Hematopoietic multipotent progenitor cell (in vitro differentiated cells): ENCODE results near the gene SPIRE2. TPM values are rescaled to one million over a fixed set of nuclear protein-coding genes. Genes with fewer than 3 reads are reported as not detected.
"Not testable (repeated sequence)": the region's sequence is repeated elsewhere in the genome, so short reads cannot be mapped to it uniquely, and the experiment has no call there.

Experiments used
- DNase-seq, 3 donors: peaks; one replicate each; pipeline ENCODE4 v3.0.0-alpha.2; 2011 to 2015; ENCODE audit warnings: low read depth in 2 of 3, low spot score in 2 of 3
- total RNA-seq: library from RNA; depleted of rRNA; stranded (reverse); fragments of >200 nt; gene quantifications from one replicate; pipeline ENCODE4 v1.2.3, GENCODE V29; 2012

Gene SPIRE2
- total RNA-seq, 1 donor = 0.54 TPM

DNA sequence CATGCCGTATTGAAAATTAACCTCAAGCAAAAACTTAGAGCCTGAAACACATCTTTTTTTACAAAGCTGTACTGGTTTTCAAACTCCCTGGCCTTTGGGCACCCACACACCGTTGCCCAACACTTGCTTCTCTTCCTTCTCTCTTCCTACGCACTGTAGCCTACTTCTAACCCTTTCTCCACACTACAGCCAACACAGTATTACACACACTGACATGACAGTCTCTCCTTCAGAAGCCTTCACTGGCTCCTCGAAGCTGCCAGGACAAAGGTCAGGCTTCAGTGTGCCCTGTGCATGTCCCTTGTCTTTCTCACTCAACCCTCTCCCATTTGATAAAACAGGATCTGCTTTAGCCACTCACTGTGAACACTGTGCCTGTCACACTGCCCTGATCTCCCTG is 19.8 kb upstream of the SPIRE2 start:
- DNase-seq = no peak

DNA sequence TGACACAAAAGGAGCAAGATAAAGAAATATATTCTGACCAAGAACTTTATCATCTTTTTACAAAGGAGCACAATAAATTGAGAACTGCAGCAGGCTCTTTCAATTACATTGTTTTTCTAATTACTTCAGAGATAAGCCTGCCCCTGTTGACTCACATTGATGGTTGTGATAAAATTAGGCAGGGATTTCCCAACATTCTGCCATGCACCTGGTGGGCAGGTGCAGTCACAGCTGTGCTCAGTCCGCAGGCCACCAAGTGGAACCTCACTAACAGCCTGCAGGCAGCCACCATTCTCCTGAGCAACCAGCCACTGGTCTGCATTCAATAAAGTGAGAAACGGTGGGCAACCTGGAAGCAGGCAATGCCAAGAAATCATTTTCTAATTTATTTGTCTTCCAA is 17.0 kb upstream of the SPIRE2 start:
- no peak for DNase-seq

DNA sequence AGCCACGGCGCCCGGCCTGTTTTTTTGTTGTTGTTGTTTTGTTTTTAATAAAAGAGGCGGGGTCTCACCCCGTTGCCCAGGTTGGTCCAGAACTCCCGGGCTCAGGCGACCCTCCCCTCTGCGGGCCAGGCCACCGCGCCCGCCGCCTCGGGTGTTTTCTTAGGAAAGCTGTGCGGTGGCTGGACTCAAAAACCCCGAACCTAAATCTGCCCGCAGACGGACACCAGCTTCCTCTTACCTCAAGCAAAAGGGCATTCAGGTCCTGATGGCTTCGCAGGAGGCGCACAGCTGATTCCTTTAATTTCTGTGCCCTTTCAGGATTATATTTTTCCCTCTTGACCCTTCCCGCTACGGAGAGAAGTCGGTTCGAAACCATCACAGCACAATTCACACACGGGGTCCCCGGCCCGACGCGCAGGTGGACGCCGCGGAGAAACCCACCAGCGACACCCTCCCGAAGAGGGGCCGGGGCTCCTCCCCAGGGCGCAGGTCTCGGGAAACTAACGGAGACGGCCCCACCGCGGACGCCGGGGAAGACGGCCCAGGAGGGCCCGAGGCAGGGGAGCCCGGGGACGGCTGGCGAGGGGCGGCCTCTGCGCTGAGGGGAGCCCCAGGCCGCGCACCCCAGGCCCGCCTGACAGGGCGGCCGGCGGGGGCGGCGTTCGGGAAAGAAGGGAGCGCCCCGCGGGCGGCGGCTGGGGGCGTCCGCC is 12.5 kb upstream of the SPIRE2 start:
- DNase-seq = peak in 2 of 3 donors; percentile 1 to 24

DNA sequence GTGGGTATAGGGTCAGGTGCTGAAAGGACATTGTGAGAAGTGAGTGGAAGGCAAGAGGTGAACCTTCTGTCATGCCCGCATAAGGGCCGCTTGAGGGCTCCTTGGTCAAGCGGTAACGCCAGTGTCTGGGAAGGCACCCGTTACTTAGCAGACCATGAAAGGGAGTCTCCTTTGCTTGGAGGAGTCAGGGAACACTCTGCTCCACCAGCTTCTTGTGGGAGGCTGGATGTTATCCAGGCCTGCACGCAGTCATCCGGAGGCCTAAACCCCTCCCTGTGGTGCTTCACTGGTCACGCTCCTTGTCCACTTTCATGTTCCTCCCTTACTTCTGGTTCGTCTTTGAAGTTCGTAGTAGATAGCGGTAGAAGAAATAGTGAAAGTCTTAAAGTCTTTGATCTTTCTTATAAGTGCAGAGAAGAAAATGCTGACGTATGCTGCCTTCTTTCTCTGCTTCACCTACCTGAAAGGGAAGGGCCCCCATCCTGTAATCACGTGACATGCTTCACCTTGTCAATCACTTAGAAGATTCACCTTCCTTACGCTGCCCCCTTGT is 9.3 kb upstream of the SPIRE2 start:
- DNase-seq = not testable (repeated sequence)

DNA sequence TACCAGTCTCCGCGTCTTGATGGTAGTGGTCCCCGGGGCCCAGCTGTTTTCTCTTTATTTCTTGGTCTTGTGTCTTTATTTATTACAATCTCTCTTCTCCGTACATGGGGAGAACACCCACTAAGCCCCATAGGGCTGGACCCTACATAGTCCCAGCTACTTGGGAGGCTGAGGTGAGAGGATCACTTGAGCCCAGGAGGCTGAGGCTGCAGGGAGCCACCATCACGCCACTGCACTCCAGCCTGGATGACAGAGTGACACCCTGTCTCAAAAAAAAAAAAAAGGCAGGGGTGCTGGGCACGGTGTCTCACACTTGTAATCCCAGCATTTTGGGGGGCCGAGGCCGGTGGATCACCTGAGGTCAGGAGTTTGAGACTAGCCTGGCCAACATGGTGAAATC is 8.8 kb upstream of the SPIRE2 start:
- not testable (repeated sequence) for DNase-seq

DNA sequence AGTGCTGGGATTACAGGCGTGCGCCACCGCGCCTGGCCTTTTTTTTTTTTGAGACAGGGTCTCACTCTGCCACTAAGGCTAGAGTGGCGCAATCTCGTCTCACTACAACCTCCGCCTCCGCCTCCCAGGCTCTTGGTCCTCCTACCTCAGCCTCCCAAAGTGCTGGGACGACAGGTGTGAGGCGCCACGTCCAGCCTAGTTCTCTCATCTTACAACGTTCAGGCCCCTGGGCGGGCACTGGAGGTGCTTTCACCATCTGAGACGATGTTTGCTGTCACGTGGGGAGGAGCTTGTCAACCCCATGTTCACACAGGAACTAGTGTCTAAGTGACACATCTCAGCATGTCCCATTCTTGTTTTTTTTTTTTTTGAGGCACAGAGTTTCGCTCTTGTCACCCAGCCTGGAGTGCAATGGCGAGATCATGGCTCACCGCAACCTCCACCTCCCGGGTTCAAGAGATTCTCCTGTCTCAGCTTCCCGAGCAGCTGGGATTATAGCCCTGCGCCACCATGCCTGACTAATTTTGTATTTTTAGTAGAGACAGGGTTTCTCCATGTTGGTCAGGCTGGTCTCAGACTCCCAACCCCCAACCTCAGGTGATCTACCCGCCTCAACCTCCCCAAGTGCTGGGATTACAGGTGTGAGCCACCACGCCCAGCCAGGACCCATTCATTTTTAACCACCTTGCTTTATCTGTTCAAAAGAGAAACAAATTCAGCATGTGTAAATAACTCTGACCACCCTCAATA is 6.7 kb upstream of the SPIRE2 start:
- no peak for DNase-seq

DNA sequence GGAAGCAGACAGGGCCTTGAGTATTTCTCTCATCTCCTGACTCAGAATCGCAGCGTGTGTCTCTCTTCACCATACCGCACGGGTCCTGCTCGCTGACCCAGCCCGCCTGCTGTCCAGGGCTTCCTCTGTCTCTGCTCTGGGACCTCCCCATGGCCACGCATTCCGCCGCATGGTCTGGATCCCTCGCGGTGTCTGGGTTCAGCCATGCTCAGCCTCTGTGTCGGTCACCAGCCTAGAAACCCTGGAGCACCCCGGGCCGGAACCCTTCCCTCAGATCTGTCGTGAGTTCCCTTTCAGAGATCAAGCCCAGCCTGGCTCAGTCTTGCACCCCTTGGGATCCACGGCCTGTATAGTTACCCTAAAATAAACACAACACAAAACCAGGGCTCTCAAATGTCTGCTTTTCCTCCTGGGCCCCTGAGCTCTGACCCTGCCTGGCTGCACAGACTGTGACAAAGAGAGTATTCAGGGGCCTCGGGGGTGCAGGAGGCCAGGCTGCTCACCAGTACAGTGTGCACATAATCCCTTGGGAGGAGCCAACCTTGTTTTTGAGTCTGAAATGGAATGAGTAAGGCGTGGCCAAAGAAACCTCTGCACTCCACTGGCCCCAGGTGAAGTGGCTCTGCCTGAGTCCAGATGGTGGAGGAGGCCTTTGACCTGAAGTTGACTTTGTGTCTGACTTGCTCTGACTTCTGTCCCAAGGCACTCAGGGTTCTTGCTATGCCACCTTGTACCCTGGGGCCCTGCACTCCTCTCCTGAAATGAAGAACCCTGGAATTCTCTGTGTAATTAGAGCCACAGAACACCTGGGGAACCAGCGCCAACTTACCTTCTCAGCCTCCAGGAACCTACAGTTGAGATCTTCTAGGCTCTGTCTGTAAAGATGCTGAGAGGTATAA is 5.8 kb upstream of the SPIRE2 start:
- DNase-seq = no peak

DNA sequence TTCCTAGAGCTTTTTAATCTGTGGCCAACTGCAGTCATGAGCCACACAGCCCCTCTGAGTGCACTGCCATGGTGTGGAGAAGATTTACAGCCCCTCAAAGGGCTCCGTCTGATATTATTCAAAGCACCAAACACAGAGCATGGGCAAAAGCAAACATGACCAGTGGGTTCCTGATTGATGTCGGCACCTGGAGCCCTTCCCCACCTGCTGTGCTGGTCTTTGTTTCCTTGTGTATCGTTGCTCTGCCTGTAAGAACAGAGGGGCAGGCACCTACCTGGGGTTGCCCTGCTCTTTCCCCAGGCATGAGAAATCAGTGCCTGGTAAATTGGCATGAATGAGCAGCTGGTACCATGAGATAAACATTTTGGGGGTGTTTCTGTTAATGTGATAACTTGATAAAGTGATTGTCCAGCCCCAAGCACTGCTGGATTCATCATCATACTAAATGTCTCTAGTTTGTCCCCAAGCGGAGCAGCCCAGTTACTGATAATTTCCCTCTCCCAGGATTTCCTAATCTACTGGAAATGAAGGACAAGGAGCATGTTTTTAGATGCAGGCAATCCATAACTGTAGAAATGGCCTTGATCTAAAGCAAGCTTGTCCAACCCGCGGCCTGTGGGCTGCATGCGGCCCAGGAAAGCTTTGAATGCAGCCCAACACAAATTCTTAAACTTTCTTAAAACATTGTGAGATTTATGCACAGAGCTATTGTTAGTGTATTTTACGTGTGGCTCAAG is 5.0 kb upstream of the SPIRE2 start:
- no peak for DNase-seq

DNA sequence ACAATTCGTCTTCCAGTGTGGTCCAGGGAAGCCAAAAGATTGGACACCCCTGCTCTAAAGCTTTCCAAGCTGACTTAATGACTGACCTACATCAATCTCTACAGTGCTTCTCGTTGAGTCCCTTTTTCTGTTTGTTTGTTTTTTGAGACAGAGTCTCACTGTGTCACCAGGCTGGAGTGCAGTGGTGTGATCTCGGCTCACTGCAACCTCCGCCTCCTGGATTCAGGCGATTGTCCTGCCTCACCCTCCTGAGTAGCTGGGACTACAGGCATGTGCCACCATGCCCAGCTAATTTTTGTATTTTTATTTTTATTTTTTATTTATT is 4.5 kb upstream of the SPIRE2 start:
- not testable (repeated sequence) for DNase-seq

DNA sequence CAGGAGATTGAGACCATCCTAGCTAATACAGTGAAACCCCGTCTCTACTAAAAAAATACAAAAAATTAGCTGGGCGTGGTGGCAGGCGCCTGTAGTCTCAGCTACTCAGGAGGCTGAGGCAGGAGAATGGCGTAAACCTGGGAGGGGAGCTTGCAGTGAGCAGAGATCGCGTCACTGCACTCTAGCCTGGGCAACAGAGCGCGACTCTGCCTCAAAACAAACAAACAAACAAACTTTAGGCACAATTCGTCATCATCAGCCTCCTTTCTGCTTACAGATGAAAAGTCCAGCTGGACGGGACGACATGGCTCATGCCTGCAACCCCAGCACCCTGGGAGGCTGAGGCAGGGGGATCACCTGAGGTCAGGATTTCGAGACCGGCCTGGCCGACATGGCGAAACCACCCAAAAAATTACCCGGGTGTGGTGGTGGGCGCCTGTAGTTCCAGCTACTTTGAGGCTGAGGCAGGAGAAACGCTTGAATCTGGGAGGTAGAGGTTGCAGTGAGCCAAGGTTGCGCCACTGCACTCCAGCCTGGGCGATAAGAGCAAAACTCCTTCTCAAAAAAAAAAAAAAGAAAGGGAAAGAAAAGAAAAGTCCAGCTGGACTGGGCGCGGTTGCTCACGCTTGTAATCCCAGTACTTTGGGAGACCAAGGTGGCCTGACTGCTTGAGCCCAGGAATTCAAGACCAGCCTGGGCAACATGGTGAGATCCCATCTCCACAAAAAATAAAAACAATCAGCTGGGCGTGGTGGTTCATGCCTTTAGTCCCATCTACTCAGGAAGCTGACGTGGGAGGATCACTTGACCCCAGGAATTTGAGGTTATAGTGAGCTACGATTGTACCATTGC is 1.5 kb upstream of the SPIRE2 start:
- DNase-seq = no peak

DNA sequence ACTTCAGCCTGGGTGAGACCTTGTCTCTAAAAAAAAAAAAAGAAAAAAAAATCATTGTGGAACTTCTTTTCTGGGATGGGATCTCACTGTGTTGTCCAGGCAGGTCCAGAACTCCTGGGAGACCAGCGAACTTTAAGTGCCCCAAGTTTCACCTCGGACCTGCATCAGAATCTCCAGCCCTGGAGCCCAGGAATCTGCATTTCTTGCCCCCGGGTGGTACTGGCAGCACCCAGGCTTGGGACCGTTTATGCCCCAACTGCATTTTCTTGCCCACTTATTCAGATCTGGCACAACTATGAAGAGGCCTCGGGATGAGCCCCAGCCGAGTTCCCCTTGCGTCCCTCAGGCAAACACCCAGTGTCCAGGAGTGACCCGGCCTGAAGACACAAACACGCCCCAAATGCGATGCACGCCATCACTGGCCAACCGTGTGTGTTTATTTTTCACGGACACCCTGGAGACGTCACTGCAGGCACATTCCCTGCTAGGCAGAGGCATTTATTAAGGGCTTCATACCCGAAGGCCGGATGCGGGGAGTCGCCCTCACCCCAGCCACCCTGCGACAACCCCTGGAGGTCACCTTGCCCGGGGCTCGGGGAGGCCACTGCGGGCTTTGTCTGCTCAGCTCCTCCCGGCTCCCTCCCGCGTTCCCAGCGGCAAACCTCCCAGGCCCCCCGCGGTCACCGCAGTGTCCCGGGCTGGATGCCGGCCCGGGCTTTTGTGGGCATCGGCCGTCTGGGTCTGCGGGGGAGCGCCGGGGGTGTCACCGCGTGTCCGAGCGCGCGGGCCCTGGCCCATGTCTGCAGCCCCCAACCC is 684 bp upstream of the SPIRE2 start:
- DNase-seq = no peak

DNA sequence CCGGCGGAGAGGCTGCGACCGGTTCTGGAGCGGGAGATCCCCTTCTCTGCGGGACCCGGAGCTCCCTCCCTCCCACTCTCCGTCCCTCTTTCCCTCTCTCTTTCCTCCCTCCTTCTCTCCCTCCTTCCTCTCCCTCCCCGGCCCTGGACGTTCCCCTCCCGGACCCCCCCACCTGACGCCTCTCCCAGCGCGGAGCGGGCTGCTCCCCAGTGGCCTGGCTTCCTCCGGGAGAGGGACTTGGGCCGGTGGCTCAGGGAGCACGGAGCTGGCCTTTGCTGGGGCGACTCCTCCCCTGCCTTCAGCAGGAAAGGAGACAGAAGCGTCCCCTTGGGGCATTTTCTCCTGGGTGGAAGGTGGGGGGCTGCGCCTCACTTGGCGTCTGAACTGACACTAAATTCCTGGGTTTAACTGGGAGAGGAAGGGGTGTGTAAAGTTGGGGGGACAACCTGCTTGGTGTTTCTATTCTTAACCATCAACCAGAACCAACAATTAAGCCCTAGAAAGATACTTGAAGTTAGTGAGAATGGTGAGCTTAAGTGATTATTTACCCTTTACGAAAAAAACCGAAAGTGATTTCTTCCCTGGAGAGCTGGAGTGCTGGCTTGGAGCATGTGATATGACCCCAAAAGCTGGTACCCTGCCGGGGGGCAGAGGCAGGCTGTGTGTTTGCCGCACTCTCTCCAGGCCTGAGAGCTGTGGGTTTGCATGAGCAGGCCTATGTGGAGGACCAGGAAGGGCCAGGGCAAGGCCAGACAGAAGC is 775 bp downstream of the SPIRE2 start:
- DNase-seq = no peak

DNA sequence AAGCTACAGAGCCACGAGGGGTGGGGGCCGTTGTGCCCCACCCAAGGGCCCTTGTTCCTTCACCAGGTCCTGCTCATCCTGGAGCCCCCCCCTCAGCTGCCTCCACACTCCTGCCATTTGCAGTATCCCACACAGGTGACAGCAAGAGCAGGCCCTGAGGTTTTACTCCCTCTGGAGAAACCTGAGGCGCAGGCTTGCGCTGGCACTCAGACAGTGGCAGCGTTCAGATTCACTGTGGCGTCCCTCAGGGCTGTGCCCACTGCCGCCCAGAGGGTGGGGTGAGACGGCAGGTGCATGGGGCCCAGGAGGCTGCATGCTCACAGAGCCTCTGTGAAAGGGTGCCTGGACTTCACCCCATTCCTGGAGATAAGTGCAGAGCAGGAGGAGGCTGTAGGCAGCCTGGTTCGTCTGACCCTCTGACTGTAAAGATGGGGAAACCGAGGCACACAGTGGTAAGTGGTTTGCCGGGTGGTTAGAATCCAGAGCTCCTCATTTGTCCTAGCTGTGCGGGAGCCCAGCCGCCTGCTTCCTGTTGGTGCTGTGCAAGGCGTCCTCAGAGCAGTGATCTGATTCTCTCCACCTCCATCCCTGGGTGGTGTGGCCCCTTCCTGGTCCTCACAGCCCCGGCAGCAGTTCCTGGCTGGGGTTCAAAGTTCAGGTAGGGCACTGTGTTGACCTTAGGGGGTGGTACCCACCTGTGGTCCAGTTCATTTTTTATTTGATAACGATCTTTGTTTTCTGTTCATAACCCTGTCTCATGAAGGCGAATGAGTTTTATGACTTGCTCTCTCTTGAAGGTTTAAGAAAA is 1.6 kb downstream of the SPIRE2 start:
- no peak for DNase-seq

DNA sequence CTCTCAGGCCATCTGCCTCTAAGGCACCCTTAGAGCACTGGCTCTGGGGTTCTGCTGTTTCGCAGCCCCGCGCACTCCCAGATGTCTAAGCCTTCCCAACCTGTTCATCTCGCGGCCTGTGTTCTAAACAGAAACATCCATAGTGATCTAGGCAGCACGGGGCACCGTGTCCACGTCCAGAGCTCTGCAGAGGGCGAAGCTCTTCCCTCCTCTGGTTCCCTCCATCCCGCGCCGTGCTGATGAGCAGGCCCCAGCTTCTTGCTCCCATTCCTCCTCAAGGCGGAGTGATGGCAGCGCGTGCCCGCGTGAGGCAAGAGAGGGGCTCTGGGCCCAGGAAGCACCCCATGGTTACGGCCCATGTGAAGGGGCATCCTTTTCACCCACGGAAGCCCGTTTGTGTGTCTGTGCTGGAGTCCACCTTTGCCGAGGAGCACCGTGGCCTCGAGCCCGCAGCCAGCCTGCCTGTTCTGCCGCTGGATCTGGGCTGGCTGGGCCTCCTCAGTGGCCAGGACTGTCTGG is 3.6 kb downstream of the SPIRE2 start:
- DNase-seq = no peak

DNA sequence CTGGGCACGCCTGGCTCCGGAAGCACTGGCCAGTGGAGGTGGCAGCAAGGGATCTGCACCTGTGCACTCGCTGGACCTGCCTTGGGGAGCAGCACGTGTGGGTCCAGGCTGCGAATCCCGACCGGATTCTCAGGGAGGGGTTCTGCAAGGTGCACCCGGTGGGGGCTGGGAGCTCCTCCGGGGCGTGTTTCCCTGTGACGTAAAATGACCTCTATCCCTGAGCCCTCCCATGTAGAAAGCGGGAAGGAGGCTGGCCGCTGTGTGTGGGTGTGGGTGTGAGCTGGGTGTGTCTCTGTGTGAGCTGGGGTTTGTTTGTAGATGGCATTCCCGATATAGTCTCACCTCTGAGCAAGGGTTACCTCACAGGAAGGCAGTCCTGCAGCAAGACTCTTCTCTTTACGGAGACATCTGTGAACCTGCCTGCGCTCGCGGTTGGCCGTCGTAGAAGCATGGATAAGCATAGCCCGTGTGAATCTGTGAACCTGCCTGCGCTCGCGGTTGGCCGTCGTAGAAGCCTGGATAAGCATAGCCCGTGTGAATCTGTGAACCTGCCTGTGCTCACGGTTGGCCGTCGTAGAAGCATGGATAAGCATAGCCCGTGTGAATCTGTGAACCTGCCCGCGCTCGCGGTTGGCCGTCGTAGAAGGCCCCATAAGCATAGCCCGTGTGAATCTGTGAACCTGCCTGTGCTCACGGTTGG is 5.5 kb downstream of the SPIRE2 start:
- not testable (repeated sequence) for DNase-seq

DNA sequence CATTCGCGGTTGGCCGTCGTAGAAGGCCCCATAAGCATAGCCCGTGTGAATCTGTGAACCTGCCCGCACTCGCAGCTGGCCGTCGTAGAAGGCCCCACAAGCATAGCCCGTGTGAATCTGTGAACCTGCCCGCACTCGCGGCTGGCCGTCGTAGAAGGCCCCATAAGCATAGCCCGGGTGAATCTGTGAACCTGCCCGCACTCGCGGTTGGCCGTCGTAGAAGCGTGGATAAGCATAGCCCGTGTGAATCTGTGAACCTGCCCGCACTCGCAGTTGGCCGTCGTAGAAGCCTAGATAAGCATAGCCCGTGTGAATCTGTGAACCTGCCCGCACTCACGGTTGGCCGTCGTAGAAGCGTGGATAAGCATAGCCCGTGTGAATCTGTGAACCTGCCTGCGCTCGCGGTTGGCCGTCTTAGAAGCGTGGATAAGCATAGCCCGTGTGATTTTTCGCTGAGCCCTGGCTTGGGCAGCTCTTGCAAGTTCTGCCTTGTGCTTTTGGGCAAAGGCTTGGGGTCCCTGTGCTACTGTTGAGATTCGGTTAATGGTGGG is 6.6 kb downstream of the SPIRE2 start:
- not testable (repeated sequence) for DNase-seq
